Skeletal muscle tissue (tissue), 4 donors: ENCODE data around the gene TBC1D21. TPM values are rescaled to one million over a fixed set of nuclear protein-coding genes. Genes with fewer than 3 reads are reported as not detected.
"Not testable (repeated sequence)": the region's sequence is repeated elsewhere in the genome, so short reads cannot be mapped to it uniquely, and the experiment has no call there.

Experiments
- H3K27ac ChIP-seq: one replicate; pipeline ENCODE4 v1.7.0; 2013; ENCODE audit warnings: mild to moderate bottlenecking, low read depth, low read length, inconsistent platforms
- H3K27me3 ChIP-seq, 3 donors: one replicate each; pipeline ENCODE4 v1.7.0; 2013; ENCODE audit warnings: low read length in 3 of 3; ENCODE audit not compliant: control insufficient read depth in 3 of 3, insufficient read depth in 3 of 3
- H3K36me3 ChIP-seq, 3 donors: one replicate each; pipeline ENCODE4 v1.7.0; 2013; ENCODE audit warnings: low read length in 3 of 3; ENCODE audit not compliant: control insufficient read depth in 3 of 3, insufficient read depth in 3 of 3
- H3K4me1 ChIP-seq, 3 donors: one replicate each; pipeline ENCODE4 v1.7.0; 2013; ENCODE audit warnings: low read length in 3 of 3, mild to moderate bottlenecking in 3 of 3; ENCODE audit not compliant: control insufficient read depth in 3 of 3, insufficient read depth in 3 of 3
- H3K4me3 ChIP-seq, 3 donors: one replicate each; pipeline ENCODE4 v1.7.0; 2013; ENCODE audit warnings: low read length in 3 of 3
- H3K9ac ChIP-seq, 3 donors: one replicate each; pipeline ENCODE4 v1.7.0; 2013; ENCODE audit warnings: low read length in 3 of 3, mild to moderate bottlenecking in 3 of 3, moderate library complexity in 2 of 3, low read depth in 1 of 3
- H3K9me3 ChIP-seq, 3 donors: one replicate each; pipeline ENCODE4 v1.7.0; 2013; ENCODE audit warnings: low read length in 3 of 3; ENCODE audit not compliant: control insufficient read depth in 3 of 3
- total RNA-seq: library from RNA; depleted of rRNA; stranded (reverse); fragments of >200 nt; gene quantifications from one replicate; pipeline ENCODE4 v1.2.3, GENCODE V29; 2014
- donor health status: Osteomylitis.

Gene TBC1D21
- total RNA-seq, 1 donor from 2014 or later, result not detected

DNA sequence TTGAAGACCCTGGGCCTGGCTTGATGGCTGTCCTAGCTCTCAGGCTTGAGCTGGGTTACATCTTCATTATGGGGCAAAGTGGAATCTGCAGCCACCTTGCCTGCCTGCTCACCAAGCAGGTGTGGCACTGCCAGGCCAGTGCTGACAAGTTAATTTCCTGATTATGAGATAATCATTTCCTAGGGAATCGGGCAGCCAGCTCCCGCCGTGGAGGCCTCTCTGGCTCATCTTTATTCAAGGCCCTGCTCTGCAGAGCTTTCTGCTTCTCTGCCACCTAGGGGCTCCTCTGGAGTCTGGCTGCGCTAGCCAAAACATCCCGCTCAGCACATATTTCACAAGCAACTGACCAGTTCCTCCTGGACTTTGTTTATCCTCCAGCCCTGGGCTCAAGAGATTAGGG, 62.8 kb downstream of the TBC1D21 start:
- Histone ChIP-seq H3K9ac (peak overlapping the region in 1 of 3 donors; percentile 16), H3K9me3 (no peaks in the 10 kb centered on the region), H3K27me3 (no peaks in the 10 kb centered on the region), H3K36me3 (peaks cover 0 to 5% (median 0%) of the 10 kb centered on the region in 3 donors), H3K4me1 (peaks cover 15 to 32% (median 17%) of the 10 kb centered on the region in 3 donors), H3K27ac (no peak overlapping the region), H3K4me3 (no peak overlapping the region)

DNA sequence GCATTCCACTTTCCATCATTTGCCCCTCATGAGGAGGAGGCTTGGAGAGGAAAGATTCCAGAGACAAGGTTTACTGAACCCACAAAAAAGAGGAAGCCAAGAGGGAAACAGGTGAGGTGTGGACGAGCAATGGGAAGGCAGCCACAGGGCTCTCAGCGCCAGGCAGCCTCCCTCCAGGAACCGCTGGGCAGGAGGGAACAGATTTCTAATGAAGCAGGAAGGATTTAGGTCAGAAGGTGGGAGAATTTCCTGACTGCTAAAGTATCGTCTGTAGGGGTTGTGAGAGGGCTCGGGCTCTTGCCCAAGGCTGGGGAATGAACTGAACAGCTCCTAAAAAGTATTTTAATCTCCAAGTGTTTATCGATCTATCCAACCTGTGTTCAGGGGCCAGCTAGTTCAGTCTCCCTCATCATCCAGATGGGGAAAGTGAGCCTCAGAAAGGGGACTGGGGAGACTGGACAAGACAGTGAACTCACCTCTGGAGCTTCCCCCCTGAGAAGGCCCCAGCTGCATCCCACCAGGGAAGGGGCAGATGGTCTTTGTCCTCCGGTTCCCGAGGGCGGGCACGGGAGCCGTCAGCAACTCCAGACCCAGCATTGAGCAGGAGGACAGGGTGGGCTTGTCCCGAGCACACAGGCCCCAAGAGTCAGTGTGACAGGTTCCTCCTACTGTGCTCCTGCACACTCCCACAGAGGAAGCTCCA, 63.4 kb downstream of the TBC1D21 start:
- Histone ChIP-seq H3K4me3 (no peak overlapping the region), H3K9ac (peak overlapping the region in 1 of 3 donors; percentile 16), H3K9me3 (no peaks in the 10 kb centered on the region), H3K36me3 (peaks cover 0 to 2% (median 0%) of the 10 kb centered on the region in 3 donors), H3K27ac (no peak overlapping the region), H3K4me1 (peaks cover 15 to 31% (median 18%) of the 10 kb centered on the region in 3 donors), H3K27me3 (no peaks in the 10 kb centered on the region)

DNA sequence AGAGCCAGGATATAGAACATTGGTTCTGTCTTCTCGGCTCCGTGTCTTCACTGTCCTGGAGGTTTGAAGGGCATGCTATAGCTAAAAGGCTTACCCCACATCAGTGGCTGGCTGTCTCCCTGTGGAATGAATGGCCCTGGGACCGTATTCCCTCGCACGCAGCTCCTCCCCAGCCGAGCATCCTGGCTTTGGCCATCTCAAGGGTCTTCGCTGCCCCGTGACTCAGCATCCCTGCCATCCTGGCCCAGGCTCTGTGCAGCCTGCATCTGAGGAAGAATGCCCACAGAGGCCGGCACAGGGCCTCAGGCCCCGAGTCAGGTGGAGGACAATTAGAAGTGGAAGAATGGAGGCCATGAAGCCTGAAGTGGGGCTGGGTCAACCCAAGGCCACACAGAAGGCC, 63.9 kb downstream of the TBC1D21 start:
- H3K27ac ChIP-seq, result no peak overlapping the region

DNA sequence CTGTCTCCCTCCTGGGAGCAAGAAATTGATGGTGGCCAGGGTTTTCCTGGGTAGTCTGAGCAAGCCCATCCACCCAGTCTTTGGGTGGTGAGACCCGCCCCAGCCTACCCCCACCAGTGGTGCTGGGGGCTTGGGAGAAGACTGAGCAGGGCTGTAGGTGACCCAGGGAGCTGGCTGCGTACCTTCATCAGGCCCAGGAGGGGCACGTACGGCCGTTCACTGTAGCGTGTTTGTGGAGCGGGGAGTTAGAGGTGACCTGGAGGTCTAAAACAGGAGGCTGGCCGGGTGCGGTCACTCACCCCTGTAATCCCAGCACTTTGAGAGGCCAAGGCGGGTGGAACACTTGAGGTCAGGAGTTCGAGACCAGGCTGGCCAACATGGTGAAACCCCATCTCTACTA, 64.4 kb downstream of the TBC1D21 start:
- Histone ChIP-seq H3K4me1 (peaks cover 15 to 33% (median 18%) of the 10 kb centered on the region in 3 donors), H3K36me3 (no peaks in the 10 kb centered on the region), H3K27ac (no peak overlapping the region), H3K9me3 (no peaks in the 10 kb centered on the region), H3K27me3 (no peaks in the 10 kb centered on the region), H3K4me3 (no peak overlapping the region), H3K9ac (no peak overlapping the region)

More for the DNA sequence above, 63.9 kb downstream of the TBC1D21 start:
- H3K4me3 ChIP-seq, result no peak overlapping the region
- no peaks in the 10 kb centered on the region for H3K27me3 ChIP-seq
- H3K9me3 ChIP-seq, result no peaks in the 10 kb centered on the region
- H3K36me3 ChIP-seq, result no peaks in the 10 kb centered on the region
- H3K4me1 ChIP-seq, result peaks cover 15 to 31% (median 18%) of the 10 kb centered on the region in 3 donors
- no peak overlapping the region for H3K9ac ChIP-seq

DNA sequence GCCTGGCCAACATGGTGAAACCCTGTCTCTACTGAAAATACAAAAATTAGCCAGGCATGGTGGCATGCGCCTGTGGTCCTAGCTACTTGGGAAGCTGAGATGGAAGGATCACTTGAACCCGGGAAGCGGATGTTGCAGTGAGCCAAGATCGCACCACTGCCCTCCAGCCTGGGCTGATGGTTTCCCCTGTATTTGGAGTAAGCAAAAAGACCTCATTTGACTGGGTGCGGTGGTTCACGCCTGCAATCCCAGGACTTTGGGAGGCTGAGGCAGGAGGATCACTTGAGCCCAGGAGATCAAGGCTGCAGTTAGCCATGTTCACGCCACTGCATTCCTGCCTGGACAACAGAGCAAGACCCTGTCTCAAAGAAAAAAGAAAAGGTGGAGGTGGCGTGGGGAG, 65.2 kb downstream of the TBC1D21 start:
- H3K4me3 ChIP-seq, H3K27me3 ChIP-seq, H3K27ac ChIP-seq, H3K36me3 ChIP-seq, H3K9ac ChIP-seq, H3K9me3 ChIP-seq: not testable (repeated sequence)
- peaks cover 15 to 33% (median 18%) of the 10 kb centered on the region in 3 donors for H3K4me1 ChIP-seq

Other genes with a start within 250 kb of the TBC1D21 start
- gene NPTN, start 240.2 kb upstream of the TBC1D21 start, total RNA-seq, result 43.3 TPM
- gene CD276, start 189.2 kb upstream of the TBC1D21 start, total RNA-seq, result 40.7 TPM
- gene INSYN1, start 120.2 kb upstream of the TBC1D21 start, total RNA-seq, result 2.1 TPM
- gene LOXL1, start 52.9 kb downstream of the TBC1D21 start, total RNA-seq, result 7.8 TPM
- gene STOML1, start 118.7 kb downstream of the TBC1D21 start, total RNA-seq, result 14.1 TPM
- gene PML, start 121.2 kb downstream of the TBC1D21 start, total RNA-seq, result 14.1 TPM
- gene GOLGA6A, start 209.0 kb downstream of the TBC1D21 start, total RNA-seq, result 1.0 TPM